Activated T-cell treated with anti-CD3 and anti-CD28 coated beads, Interleukin-2, amount 50 U/mL, for 1 hour (primary cell): Measurements from ENCODE around the gene UPK3A.
A peak's percentile ranks its signal among the peaks of the same experiment; 100 is the strongest.
"Not testable (repeated sequence)": the region's sequence is repeated elsewhere in the genome, so short reads cannot be mapped to it uniquely, and the experiment has no call there.

Experiments used
- DNase-seq: peaks from one replicate; pipeline ENCODE4 v3.0.0-alpha.2; 2020

UPK3A gene

DNA sequence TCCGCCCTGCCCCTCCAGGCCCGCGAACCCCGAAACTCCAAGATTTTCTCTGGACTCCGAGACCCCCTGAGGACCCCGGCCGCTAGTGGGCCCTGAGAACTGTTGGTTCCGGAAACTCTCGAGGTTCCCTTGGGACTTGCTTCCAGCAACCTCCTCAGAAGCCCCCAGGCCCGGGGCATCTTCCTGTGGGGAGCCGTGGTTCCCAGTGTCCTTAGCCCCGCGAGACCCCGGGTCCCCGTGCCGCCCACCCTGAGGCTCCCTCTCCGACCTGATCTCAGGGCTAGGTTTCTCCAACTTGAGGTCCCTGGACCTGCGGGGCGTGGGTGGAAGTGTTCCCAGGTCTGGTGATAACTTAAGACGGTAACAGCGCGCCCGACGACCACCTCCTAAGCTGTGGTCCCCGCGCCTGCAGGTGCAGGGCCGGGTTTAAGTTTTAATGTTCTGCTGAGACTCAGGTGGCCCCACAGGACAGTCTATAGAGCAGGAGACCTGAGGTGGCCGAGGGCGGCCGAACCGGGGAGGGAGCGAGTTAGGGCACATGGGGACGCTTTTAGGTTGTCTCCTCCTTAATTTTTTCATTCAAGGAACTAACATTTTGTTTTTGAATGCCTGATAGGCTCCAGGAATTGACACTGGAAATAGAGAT lies 25.7 kb downstream of the UPK3A start:
- DNase-seq, result peak; percentile 35

DNA sequence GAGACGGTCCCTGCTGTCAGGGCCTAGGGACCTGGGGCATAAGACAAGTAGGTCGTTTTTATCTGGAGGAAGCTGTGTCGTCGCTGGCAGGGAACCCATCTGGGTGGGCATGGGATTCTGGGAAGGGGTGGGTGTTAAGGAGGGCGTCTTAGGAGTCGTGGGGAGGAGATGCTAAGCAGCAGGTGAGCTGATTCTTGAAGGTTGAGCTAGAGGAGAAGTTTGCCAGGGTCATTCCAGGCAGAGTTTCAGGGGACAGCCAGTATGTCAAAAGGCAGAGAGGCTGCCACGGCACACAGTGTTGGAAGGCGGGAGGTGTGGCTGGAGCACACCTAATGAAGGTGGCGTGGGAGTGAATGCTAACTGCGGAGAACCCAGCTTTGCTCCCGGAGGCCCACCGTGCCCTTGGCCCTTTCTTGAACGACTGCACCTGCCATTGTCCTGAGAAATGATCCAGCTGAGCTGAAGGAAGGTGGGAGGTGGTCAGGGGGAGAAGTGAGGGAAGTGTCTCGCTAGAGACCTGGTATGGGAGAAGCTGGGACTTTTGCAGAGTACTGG lies 26.3 kb downstream of the UPK3A start:
- no peak for DNase-seq

DNA sequence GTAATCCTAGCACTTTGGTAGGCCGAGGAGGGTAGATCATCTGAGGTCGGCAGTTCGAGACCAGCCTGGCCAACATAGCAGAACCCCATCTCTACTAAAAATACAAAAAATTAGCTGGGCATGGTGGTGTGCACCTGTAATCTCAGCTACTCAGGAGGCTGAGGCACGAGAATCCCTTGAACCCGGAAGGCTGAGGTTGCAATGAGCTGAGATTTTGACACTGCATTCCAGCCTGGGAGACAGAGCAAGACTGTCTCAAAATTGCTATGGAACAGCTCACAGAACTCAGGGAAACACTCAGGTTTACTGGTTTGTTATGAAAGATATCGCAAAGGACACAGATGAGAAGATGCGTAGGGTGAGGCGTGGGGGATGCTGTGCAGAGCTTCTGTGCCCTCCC lies 27.7 kb downstream of the UPK3A start:
- DNase-seq, result no peak

DNA sequence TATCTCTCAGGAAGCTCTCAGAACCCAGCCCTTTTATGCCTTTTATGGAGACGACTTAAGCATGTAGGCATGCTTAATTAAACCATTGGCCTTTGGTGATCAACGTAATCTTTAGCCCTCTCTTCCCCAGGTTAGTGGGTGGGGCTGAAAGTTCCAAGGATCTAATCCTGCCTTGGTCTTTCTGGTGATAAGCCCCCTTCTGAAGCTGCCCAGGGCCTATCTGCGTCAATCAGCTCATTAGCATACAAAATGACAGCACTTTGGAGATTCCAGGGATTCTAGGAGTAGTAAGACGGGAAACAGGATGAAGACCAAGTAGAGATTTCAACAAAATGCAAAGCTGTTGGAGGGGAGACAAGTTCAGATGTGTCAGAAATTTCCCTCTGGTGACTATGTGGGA lies 28.1 kb downstream of the UPK3A start:
- DNase-seq, result no peak

DNA sequence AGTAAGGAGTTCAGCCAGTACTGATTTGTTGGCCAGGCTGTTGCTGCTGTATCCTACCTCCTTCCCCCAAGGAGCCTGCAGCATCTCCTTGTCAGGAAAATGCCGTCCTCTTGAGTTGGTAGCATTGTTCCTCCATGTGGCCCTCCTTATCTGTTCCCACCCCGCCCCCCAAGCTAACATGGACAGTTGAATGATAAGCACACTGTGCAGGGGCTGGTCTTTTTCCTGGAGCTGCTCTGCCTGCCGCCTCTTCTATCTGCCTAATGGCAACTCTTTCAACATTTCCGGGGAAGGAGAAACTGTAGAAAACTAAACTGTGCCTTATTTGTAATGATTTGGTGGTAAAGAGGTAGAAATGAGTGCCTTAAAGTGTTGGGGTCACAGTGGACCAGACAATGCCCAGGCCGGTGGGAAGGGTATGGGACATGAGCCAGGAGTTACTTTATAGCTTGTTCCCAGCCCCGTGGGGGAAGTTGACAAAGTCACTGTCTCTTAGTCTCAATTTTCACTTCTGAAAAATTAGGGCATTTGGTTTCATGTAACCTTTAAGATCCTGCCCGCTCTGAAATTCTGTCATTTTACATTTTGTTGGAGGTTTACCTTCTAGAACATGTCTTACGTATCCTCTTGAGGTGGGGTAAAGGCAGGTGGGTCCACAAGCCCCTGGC lies 29.4 kb downstream of the UPK3A start:
- no peak for DNase-seq

DNA sequence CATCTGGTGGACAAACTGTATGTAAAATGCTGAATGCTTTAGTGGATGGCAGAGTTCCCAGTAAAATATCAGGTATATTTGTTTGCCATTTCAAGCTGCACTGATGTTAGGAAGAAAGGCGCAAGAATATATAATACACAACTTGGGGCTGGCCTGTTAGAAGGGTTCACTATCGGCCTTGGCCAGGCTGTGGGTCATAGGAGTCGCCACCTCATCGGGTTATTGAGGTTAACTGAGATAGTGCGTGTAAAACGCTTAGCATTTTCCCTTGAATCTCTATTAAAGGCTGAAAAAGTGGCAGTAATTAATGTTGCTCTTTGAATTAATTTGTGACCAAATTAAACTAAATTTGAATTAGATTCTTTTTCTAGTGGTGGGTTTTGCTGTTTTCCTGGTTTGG lies 30.0 kb downstream of the UPK3A start:
- DNase-seq, result no peak

DNA sequence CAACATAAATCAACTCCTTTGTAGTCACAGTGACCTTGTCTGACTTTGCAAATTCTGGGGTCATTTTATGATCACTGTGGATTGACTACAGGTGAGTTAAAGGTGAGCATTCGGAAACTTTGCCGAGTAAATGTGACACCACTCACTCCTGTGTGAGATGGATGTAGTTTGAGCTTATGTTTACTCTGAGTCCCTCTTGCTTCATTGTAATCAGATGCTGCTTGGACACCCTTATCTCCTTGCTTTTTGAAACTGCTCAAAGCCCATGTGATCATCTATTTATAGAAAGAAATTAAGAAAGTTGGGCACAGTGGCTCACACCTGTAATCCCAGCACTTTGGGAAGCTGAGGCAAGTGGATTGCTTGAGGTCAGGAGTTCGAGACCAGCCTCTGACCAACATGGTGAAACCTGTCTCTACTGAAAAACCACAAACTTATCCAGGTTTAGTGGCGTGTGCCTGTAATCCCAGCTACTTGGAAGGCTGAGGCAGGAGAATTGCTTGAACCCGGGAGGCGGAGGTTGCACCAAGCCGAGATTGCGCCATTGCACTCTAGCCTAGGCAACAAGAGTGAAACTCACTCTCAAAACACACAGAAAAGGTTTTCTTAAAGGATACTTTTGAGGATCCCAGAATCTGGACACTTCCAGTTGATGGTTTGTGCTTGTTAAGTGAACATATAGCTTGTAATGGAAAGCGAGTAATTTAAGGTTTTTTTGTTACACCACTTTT lies 32.2 kb downstream of the UPK3A start:
- no peak for DNase-seq

DNA sequence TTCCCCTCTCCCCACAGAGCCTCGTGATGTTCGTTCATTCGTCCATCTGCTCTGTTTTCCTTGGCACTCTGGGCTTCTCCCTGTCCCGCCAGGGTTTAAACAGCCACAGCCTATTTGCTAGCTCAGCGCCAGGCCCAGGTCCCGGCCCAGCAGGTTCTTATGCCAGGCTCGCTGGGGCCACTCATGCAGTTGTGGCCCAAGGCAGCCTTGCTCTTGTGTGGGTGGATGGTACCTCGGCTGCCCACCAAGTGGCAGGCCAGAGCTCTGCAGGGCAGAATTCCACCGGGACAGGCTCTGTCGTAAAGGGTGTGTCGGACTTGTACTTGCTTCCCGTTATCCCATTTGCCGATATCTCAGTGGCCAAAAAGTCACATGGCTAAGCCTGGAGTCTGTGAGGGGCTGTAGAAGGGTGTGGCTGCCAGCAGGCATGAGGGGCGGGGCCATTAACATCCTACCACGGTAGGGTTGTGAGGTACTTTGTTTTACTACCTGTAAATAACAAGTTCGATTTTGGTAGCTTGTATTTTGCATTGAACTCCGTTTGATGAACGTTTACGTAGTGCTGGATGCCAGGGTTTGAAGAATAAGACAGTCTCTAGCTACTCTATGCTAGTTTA lies 32.9 kb downstream of the UPK3A start:
- peak; percentile 56 for DNase-seq

DNA sequence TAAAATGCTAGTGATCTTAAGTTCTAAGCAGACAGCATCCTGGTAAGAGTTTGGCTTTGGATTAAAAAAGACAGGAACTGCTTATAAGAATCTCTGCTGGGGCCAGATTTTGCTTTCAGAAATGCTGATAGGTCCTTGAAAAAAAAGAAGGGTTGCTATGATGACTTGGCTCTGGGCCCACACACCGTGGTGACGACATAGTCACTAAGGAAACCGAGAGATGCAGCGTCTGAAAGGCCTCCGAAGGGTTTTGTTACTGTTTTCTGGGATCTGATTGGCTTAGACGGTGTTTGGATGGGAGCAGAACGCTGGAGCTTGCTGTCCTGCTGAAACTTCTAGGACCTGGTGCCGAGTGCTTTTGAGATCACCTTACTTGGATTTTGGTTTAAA lies 33.4 kb downstream of the UPK3A start:
- peak; percentile 86 for DNase-seq

DNA sequence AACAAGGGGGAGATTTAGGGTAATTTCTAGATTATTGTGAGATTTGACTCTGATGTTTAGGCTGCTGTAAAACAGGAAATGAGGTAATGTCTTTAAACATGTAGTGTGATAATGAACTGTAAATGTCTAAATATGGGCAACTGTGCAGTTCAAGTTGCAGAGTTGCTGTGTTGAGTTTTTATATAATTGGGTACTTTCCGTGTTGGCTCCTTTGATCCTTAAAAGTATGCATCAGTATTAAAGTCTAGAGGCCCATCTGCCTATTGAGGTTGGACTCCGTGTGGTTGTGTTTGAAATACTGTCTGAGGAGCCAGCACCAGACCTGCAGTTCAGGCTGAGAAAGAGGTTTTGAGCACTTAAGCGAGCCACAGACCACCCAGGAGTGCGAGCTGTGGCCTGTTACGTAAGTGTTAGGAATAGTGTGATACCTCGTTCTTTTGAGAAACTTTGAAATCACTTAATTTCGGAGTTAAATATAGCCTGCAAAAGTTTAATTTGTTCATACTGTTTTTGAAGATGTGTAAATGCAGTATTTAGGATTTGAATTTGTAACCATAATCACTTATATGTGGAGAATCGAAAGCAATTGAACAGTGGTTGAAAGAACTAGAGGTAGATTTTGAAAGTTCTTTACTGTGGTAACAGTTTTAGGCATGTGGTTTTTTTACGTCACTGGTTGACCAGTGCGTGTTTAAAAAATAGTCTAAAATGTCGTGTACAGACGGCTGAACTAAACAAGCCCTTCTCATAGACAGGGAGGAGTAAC lies 34.0 kb downstream of the UPK3A start:
- DNase-seq, result peak; percentile 65

DNA sequence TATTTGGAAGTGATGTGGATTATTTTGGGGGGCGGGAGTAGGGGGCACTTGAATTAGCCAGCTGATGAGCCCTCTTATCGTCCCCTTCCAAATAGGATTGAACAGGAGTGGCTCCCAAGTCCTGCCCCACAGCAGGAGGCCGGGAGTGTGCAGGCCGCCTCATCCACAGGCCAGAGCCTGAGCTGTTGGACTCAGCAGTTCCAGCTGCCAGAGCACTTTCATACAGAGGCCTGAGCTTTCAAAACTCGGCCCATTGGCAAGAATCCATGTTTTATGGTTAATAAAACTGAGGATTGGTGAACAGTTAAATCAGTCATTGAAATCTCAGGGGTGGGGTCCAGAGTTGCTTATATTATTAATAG lies 34.6 kb downstream of the UPK3A start:
- DNase-seq, result peak; percentile 52

DNA sequence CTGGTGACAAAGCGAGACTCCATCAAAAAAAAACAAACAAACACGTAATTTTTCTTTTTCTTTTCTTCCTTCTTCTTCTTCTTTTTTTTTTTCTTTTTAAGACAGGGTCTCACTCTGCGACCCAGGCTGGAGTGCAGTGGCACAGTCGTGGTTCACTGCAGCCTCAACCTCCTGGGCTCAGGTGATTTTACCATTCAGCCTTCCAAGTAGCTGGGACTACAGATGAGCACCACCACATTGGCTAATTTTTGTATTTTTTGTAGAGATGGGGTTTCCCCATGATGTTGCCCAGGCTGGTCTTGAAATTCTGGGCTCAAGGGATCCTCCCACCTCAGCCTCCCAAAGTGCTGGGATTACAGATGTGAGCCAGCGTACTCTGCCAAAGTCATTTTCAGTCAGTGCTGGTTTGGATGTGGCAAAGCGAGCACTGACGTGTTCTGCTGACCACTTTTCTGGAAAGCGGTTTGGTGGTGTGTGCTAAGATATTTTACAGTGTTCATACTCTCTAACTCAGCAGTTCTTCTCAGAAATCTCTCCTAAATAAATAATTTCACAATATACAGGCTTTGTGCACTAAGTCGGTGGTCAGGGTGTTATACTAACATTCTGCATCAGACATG lies 35.7 kb downstream of the UPK3A start:
- no peak for DNase-seq

DNA sequence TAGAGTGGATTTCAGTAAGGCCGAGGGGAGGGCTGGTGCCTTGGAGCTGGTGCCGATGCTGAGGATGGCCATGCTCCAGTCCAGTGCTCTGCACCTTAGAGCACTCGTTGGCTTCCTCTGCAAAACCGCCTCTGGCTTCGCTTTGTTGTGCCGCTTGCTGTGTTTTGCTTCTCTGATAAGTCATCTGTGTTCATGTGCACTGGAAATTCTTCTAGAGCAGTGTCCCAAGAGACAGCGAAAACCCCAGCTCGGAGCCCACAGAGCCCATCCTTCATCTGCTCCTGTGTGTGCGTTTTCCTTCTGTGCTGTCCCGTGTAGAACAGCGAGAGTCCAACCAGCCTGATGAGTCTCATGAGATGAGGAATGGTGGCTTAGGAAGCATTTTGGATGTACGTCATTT lies 37.1 kb downstream of the UPK3A start:
- no peak for DNase-seq

DNA sequence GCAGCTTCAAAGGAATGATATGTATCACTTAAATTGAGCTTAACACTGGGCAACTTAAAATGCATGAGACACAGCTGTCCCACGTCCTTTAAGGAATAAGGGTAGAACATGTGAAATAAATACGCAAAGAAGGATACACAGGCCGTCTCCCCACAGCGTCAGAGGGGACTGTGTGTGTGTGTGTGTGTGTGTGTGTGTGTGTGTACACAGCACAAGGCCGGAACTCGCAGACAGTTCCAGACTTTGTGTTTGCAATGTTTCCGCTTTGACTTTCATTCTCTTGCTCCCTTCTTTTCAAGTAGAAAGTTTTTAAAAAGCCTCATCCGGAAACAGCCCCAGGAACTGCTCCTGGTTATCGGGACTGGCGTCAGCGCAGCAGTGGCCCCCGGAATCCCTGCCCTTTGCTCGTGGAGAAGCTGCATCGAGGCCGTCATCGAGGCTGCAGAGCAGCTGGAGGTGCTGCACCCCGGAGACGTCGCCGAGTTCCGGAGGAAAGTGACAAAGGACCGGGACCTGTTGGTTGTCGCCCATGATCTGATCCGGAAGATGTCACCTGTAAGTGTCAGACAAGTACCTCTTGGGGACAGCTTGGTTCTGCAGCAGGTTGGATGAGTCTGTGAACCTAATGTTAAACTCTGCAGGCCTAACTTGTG lies 38.2 kb downstream of the UPK3A start:
- DNase-seq, result no peak

DNA sequence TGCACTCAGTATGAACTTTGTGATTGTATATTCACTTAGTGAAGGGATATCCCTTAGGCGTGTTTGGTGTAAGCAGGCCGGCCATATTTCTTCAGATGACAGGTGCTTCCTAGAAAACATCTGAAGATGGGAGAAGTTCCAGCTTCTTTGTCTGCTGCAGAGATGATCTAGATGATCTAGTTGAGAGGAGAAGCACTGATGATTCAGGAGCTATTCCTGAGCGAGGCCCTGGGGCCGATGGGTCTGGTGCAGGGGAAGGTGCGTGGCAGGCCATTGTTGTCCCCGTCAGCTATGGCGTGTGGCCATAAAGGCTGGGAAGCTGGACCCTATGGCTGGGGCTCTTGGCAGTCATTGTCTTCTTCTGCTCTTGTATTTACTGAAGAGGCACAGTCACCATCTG lies 38.9 kb downstream of the UPK3A start:
- DNase-seq, result no peak

DNA sequence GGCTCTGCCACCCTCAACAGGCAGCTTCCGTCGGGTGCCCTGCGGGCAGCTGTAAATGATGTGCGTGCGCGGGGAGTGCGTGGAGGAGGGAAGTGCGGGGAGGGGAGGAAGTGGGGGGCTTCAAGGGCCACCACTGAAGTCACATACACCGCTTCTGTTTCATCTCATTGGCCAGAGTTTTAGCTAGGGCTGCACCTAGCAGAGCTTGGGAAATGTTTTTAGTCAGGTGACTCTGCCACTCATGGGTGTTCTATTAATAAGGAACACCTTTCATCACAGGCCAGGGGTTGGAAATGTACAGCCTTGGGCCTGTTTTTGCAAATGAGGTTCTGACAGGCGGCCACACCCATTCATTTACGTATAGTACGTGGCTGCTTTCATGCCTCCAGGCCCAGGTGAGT lies 39.6 kb downstream of the UPK3A start:
- DNase-seq, result no peak

DNA sequence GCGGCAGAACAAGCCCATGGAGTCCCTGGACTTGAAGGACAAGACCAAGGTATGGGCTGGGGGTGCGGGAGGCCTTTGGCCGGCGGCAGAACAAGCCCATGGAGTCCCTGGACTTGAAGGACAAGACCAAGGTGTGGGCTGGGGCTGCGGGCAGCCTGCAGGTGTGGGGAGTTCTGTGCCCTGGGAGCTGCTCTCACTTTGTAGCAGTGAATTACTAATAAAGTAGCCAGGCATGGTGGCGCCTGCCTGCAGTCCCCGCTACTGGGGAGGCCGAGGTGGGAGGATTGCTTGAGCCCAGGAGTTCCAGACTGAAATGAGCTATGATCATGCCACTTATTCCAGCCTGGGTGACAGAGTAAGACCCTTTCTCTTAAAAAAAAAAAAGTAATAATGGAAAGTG lies 43.5 kb downstream of the UPK3A start:
- DNase-seq, result not testable (repeated sequence)

DNA sequence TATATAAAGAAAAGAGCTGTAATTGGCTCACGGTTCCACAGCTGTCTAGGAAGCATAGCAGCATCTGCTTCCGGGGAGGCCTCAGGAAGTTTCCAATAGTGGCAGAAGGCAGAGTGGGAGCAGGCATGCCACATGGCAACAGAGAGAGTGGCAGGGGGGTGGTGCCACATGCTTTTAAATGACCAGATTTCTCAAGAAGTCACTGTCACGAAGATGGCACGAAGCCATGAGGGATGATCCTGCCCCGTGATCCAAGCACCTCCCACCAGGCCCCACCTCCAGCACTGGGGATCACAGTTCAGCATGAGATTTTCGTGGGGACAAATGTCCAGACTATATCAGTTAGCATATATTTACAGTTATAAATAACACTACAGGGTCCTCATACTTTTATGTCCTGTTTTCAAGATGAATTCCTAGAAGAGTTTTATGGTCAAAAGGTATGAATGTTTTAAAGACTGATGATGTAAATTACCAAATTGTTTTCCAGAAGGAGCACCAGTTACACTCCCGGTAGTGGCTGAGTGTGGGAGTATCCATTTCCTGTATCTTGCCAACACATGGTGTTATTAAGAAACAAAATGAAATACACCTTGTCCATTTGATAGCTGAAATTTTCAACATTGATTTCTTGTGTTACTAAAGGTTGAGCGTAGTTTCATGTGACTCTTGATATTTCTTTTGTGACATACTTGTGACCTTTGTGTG lies 44.2 kb downstream of the UPK3A start:
- DNase-seq, result no peak

DNA sequence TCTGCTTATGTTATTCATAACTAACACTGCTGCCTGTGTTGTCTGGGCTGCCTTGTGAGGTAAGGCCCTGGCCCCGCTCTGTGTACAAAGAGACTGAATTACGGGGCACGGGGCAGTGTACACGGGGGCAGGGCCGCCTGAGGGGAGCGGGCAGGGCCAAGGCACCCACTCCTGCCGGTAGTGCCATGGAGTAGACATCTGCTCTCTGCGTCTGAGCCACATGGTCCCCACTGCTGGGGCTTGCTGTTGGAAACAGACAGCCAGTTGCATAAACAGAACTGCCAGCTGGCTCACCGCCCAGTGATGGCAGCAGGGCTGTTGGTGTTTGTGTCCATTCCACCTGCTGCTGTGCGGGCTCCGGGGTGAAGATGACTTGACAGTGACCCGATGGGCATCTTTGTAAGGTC lies 44.8 kb downstream of the UPK3A start:
- no peak for DNase-seq

DNA sequence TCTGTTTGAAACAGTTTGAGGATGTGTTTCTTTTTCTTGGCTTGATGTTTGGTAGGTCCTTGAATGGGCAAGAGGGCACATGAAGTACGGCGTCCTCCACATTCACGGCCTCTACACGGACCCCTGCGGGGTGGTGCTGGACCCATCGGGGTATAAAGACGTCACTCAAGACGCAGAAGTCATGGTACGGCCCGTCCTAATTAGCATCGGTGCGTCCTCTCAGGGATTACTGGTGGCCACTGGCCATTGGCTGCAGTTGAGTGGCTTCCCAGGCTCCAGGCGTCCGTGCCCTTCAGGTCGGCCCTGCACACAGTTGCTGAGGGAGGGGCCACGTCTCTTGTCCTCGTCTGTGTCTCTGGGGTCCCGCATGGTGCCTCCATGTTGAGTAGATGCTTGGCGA lies 45.8 kb downstream of the UPK3A start:
- DNase-seq, result no peak

DNA sequence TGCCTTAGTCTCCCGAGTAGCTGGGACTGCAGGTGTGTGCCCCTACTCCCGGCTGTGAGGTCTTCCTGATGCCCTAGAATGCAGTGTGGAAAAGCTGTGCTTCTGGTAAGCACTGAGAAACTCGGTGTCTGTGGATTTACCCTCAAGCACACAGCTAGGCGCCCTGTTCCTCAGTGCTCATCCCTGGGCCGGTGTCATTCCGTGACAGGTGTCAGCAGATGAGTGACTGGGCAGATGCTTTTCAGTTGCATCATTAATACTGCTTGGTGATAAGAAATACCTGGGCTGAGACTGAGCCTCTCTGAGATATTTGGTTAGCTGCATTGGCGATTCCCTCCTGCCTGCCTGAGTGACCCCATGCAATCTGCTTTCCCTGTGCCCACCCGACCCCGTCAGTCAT lies 46.7 kb downstream of the UPK3A start:
- DNase-seq, result peak; percentile 11
